CD4-positive, alpha-beta T cell treated with Interleukin-15 for 1 hour (primary cell): ENCODE measurements around the gene IFIT1B.
"Not testable (repeated sequence)": the region's sequence is repeated elsewhere in the genome, so short reads cannot be mapped to it uniquely, and the experiment has no call there.

Experiments
- DNase-seq: peaks from one replicate; pipeline ENCODE4 v3.0.0-alpha.2; 2020

IFIT1B gene

GRCh38 chr10:89388806-89389205, 10.9 kb downstream of the IFIT1B start:
- DNase-seq = no peak

GRCh38 chr10:89389254-89389653, 11.4 kb downstream of the IFIT1B start:
- no peak for DNase-seq

DNA sequence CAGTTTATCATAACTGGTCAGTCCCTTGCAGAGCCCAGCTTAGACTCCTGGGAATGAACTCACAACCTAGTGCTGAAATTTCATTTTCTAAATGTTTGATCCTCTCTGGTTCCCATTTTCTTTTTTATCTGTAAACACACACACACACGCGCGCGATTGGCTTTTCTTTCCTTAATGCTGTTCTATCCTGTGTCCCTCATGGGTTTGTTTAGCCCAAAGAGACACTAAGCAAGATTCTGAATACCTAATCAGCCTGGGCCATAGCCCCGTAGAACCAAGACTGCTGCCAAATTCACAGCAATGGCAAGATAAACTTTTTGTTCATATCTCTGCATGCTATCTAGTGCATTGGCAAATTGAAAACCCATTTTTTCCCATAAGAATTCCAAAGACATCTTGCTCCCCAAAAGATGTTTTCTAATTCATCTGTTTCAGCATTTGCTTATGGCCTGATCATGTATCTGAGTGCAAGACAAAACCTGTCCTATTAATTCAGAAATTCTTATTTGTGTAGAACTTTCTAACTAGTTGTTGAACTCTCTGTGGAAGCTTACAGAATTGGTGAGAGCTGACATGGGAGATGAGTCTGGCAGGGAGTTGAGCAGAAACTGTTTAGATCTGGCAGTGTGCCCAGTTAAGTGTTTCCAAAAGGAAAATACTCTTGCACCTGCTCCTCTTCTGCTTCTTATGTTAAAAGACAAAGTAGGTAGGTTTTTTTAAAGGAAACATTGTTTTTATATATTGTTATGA, 12.8 kb downstream of the IFIT1B start:
- DNase-seq = no peak

- DNase-seq = not testable (repeated sequence)
Observed at GRCh38 chr10:89391226-89391576, 13.3 kb downstream of the IFIT1B start.

- DNase-seq = peak; percentile 22
Observed at GRCh38 chr10:89391907-89392756, 14.3 kb downstream of the IFIT1B start, which contains the start of gene IFIT1. IFIT1 (plus strand) TSS chr10:89392623; CDS start chr10:89392713, 90 bp downstream.

DNA sequence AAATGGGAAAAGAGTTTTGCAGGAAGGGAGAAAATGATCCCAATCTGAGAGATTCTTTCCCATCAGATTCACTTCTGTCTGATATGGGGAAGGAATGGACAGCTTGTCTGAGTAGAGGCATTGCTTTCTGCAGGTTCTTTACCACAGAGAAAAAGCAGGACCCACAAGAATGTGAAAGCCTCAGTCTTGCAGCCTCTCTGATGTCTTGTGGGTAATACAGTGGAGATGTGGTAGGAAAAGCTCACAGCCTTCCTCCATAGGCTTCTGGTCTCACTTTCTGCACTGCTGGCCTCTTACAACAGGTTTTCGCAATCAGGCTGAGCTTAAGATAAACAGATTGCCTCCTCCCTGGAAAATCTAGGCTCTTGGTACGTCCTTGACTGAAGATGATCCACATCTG, 15.1 kb downstream of the IFIT1B start:
- no peak for DNase-seq

DNA sequence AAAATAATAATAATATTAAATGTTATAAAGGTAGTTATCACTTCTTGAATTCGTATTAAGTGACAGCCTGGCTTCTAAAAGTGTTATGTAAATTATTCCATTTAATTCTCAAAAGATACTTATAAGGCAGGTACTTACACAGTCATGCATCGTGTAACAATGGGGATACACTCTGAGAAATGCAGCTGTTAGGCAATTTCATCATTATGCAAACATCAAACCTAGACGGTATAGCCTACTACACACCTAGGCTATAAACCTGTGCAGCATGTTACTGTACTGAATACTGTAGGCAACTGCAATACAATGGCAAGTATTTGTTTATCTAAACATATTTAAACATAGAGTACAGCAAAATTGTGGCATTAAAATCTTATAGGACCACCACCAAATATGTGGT, 16.0 kb downstream of the IFIT1B start:
- no peak for DNase-seq

DNA sequence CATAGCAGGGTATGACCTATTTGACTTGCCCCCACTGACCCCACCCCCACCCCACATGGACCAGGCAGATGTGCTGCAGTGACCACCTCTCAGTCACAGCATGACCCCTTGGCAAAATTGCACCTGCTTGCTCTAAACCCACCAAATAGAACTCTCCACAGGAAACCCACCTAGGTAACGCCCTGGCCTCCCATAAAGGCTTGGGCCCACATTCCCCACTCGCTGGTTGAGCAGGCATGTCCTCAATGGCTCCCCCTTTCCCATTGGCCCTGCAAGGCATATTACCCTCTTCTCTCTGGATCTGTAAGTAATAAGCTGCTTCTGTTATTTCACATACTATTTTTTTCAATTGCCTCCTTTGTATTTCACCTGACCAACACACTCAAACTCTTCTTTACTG, 17.3 kb downstream of the IFIT1B start:
- DNase-seq = no peak

DNA sequence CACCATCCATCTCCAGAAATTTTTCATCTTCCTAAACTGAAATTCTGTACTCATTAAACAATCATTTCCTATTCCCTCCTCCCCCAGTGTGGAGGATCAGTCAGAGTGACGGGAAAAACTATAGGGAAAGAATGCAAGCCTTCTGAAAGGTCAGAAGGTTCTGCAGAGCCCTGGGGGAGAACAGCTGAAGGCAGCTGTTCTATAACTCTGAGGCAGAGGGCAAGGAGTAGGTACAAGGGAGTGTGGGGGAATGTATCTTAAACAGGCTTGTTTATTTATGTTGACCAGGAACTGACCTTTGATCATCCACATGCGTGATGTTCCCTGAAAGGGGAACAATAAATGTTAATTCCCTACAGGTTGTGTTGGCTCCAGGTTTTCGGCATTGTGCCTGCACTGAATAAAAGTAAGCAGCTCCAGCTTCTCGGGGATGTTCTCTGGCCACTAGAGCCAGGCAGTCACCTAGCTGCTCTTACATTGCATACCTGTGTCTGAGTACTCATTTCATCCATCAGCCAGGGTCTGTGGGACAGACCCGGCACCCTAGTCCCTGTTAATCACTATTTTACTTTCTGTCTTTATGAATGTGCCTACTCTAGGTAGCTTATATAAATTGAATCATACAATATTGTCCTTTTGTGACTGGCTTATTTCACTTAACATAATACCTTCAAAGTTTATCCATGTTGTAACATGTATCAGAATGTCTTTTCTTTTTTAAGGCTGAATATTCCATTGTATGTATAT, 20.3 kb downstream of the IFIT1B start:
- DNase-seq = no peak

- DNase-seq = no peak
Observed at GRCh38 chr10:89399956-89400355, 22.1 kb downstream of the IFIT1B start.

- no peak for DNase-seq
Observed at GRCh38 chr10:89403043-89403442, 25.2 kb downstream of the IFIT1B start.

GRCh38 chr10:89404104-89405047, 26.5 kb downstream of the IFIT1B start:
- no peak for DNase-seq

DNA sequence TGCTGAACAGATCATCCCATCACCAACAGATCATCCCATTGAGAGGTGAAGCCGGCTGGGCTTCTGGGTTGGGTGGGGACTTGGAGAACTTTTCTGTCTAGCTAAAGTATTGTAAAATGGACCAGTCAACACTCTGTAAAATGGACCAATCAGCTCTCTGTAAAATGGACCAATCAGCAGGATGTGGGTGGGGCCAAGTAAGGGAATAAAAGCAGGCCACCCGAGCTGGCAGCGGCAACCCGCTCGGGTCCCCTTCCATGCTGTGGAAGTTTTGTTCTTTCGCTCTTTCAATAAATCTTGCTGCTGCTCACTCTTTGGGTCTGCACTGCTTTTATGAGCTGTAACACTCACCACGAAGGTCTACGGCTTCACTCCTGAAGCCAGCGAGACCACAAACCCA, 28.3 kb downstream of the IFIT1B start:
- not testable (repeated sequence) for DNase-seq

- not testable (repeated sequence) for DNase-seq
Observed at GRCh38 chr10:89407792-89408191, 29.9 kb downstream of the IFIT1B start.

GRCh38 chr10:89409282-89409681, 31.4 kb downstream of the IFIT1B start:
- DNase-seq = not testable (repeated sequence)

GRCh38 chr10:89410551-89410950, 32.7 kb downstream of the IFIT1B start:
- DNase-seq = not testable (repeated sequence)

DNA sequence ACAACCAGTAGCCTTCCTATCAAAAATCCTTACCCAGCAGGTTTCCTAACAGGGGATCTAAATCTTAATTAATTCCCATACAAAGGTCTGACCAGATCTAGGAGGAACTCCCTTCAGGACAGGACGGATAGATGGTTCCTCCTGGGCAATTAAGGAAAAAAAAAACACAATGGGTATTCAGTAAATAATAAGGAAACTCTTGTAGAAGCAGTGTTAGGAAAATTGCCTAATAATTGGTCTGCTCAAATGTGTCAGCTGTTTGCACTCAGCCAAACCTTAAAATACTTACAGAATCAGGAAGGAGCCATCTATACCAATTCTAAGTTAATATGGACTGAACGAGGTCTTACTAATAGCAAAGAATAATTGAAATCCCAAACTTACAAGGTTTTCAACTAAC, 33.3 kb downstream of the IFIT1B start:
- not testable (repeated sequence) for DNase-seq

DNA sequence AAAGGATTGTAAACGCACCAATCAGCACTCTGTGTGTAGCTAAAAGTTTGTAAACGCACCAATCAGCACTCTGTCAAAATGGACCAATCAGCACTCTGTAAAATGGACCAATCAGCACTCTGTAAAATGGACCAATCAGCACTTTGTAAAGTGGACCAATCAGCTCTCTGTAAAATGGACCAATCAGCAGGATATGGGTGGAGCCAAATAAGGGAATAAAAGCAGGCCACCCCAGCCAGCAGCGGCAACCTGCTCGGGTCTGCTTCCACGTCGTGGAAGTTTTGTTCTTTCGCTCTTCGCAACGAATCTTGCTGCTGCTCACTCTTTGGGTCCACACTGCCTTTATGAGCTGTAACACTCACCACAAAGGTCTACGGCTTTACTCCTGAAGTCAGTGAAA, 34.4 kb downstream of the IFIT1B start:
- peak; percentile 43 for DNase-seq

DNA sequence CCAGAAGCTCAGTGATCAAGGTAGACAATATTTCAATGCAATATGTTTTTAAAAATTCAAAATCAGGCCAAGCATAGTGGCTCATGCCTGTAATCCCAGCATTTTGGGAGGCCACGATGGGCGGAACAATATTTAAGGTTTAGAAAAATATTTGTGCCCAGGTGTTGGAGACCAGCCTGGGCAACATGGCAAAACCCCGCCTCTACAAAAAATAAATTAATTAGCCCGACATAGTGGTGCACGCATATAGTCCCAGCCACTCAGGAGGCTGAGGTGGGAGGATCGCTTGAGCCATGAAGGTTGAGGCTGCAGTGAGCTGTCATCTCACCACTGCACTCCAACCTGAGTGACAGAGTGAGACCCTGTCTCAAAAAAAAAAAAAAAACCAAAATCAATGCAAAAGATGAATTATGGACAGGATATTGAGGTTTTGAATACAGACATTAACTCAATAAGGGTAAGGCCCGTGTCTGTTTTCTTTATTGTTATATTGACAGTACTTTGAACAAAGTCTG, 35.6 kb downstream of the IFIT1B start:
- no peak for DNase-seq

DNA sequence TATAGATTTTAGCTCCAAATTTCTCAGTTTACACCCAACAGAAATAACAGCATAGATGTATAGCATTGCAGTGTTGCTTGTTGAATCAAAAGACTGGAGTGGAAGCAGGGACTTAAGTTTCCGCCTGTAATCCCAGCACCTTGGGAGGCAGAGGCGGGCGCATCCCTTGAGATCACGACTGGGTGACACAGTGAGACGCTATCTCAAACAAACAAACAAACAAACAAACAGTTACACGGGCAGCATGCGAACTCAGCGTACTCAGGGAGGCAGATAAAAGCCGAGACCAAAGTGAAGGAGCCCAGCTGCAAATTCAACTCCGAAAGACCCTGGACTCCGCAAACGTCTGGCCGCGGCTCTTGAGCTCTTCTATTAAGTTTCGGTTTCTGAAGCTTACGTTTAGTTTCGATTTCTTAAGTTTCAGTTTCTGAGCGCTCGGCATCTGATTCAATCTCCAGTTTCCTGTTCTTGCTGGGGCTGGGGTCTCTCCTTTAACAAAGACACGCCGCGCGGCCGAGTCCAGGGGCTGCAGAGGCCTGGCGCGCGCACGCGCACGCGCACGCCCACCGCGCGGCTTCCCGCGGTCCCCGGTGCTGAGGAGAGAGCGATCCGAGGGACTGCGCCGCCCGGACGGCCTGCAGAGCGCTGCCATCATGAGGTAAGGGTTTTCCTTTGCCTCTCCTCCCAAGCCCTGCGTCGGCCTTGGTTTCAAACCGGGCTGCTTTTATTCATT, 36.5 kb downstream of the IFIT1B start, which contains the start of gene IFIT5:
TSS of gene IFIT5 (plus strand) at position 423 of the 733 bp plus-strand sequence. CDS start at position 654, 231 bp downstream.
- DNase-seq = peak; percentile 67
